ENCODE data around the gene SART3. TPM values are rescaled to one million over a fixed set of nuclear protein-coding genes. Genes with fewer than 3 reads are reported as not detected.
A peak's percentile ranks its signal among the peaks of the same experiment; 100 is the strongest.
"Not testable (repeated sequence)": the region's sequence is repeated elsewhere in the genome, so short reads cannot be mapped to it uniquely, and the experiment has no call there.

SART3 gene
- total RNA-seq, 2 donors from 2014 or later = 24.5 to 25.3 TPM

GRCh38 chr12:108598553-108599250 lies 37.7 kb upstream of the SART3 start:
- intact Hi-C loops (cut with DNase I) = no loop called here
- ATAC-seq (no peak), DNase-seq (no peak)

DNA sequence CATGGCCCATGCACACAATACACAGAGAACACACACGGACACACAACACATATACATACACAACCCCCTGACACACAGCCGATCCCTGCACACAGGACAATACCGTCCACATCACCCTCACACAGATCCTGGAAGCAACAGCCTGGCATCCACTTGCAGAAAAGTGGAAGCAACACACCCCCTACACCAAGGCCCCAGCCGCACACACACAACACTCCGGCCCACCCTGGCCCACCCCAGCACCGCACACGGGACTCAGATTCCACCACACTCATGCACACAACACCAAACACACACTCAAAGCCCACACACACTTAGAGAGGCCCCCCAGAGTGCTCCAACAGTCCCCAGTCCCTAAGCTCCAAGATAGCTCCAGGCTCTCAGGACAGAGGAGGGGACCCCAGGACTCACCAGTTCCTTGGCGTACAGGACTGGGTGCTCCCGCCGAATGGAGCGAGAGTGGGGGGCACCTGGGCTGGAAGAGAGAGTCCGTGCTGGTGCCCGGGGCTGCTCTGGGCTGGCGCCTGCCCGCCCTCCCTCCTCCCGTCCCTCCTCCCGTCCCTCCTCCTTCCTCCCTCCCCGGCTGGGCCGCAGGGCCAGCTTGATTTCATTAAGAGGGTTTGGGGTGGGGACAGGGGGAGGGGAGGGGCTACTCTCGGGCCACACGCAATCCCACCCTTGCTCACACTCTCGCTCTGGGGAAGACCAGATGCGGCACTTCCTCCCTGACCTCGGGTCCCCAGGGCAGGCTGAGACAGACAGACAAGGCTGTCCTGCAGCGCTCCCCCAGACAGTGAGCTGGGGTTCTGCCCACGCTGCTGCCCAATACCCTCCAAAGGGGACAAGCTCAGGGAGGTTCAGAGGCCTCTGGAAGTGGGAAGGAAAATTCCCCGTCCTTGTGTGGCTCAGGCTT lies 36.8 kb upstream of the SART3 start, which contains the start of gene TMEM119:
TSS of gene TMEM119 (minus strand) at position 526 of the 913 bp plus-strand sequence. CDS start 5,701 bp downstream, outside the sequence.
- peak; percentile 67 to 80 for ATAC-seq
- intact Hi-C loops (cut with DNase I) = no loop called here
- DNase-seq = peak; percentile 58

GRCh38 chr12:108596854-108597558 lies 36.0 kb upstream of the SART3 start:
- DNase-seq (no peak), ATAC-seq (no peak)
- intact Hi-C loops (cut with DNase I) = no loop called here

DNA sequence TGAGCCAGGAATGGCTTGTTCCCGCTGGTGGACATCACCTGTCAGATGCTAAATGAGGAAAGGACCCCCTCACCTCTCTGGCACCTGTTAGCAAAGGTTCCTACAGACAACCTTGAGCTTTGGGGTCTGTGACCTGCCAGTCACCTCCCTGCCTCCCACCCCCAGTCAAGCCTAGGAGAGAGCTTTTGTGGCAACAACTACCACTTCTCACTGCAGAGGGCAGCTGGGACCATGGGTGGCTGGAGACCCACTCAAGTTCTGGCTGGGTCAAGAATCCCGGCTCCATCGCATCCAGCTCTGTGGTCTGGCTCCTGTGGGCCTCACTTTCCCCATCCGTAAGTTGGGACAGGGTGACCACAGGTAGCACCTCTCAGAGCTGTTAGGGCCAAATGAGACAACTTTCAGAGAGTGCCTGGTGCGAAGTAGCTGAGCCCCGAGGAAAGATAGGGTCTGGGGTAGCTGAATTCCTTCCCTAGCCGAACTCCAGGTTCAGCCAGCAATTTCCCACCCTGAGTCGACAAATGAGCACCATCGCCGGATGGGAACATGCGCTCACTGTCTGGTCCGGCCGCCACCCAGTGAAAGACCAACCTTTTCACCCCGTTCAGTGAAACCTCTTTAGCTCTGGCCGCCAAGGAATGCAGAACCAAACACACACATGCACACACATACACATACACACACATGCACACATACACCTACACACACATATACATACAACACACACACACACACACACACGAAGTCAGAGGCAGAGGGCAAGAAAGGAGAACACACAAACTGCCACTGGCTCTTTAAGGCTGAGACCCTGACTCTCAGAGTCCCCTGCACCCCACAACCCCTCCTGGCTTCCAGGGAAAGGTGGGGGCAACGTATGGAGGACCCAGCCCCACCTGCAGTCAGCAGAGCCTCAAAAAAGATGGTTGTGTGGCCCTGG lies 35.0 kb upstream of the SART3 start:
- ATAC-seq (no peak), DNase-seq (no peak)
- intact Hi-C loops (cut with DNase I) = no loop called here

GRCh38 chr12:108594960-108595710 lies 34.2 kb upstream of the SART3 start:
- DNase-seq = no peak

DNA sequence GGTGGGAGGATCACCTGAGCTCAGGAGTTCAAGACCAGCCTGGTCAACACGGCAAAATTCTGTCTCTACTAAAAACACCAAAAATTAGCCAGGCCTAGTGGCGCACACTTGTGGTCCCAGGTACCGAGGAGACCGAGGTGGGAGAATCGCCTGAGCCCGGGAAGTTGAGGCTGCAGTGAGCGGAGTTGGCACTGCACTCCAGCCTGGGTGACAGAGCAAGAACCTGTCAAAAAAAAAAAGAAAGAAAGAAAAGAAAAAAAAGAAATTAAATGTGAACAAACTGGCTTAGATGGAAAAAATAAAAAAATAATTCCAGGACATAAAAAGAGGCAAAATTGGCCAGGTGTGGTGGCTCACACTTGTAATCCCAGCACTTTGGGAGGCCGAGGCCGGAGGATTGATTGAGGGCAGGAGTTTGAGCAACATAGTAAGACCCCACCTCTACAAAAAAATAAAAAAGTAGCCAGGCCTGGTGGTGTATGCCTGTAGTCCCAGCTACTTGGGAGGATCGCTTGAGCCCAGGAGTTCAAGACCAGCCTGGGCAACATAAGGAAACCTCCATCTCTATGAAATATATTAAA lies 33.4 kb upstream of the SART3 start:
- no peak for ATAC-seq
- no peak for DNase-seq
- intact Hi-C loops (cut with DNase I) = no loop called here

More at GRCh38 chr12:108594960-108595710, 34.2 kb upstream of the SART3 start:
- no peak for ATAC-seq
- intact Hi-C loops (cut with DNase I) = no loop called here

DNA sequence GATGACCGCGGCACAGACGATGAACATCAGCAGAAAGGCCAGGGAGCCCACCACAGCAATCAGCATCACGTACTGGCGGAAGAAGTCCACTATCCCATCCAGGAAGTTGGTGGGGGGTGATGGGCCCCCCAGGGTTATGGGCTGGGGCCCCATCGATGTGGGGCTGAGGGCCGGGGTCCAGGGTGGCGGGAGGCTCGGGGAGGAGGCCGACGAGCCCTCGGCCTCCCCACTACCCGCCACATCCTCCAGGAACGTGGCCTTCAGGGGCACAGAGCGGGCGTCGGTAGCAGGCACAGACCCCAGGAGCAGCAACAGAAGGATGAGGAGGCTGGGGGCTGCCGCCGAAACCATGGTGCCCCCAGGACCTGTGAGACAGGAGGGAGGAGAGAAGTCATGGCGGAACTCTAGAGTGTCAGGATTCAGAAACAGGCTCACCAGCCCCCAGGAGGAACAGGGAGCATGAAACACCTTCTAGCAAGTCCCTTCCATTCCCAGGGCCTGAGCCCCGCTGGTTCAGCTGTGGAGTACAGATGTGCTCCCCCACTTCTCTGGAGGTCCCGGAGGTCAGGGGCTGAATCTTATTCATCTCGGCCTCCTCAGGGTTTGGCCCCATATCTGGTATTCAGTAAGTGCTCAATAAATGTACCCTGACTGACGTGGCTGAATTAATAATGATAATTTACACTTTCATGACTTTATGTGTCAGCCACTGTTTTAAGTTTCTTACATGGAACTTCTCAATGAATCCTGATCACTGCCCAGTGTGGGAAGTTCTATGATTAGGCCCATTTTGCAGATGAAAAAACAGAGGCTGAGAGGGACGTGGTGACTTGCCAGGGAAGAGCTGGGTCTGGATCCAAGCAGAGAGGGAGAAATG lies 31.3 kb upstream of the SART3 start:
- DNase-seq (no peak), ATAC-seq (no peak)
- intact Hi-C loops (cut with DNase I) = no loop called here

- ATAC-seq = no peak
- DNase-seq = no peak
- intact Hi-C loops (cut with DNase I) = no loop called here
These were observed 30.5 kb upstream of the SART3 start for GRCh38 chr12:108591267-108591980.

DNA sequence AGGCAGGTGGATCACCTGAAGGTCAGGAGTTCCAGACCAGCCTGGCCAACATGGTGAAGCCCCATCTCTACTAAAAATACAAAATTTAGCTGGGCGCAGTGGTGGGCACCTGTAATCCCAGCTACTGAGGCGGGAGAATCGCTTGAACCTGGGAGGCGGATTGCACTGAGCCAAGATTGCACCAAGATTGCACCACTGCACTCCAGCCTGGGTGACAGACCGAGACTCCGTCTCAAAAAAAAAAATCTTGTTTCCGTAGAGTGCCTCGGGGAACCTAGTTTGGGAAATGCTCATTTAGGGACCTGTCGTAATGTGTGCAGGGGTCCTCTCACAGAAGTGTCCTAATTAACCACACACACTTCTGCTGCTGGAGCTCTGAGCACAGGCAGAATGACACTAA lies 29.5 kb upstream of the SART3 start:
- ATAC-seq; intact Hi-C loops (cut with DNase I): not testable (repeated sequence)

DNA sequence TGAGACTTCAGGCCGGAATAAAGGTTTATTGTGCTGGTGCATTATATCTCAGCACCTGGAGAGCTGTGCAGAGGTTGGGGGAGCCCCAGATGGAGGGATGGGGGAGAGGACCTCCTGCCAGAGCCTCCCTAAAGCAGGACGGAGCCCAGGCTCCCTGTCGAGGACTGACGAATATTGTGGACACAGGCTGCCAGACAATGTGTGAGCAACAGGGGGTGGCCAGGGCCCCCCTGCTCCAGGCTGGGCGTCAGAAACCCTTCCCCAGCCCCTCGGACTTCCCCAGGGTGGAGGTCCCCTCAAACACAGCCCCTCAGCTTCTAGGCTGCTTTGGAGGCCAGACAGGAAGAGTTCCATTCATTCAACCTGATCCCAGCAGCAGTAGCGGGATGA lies 28.9 kb upstream of the SART3 start:
- intact Hi-C loops (cut with DNase I) = no loop called here
- ATAC-seq (no peak), DNase-seq (no peak)

More for the DNA sequence above, 29.5 kb upstream of the SART3 start:
- DNase-seq = not testable (repeated sequence)

DNA sequence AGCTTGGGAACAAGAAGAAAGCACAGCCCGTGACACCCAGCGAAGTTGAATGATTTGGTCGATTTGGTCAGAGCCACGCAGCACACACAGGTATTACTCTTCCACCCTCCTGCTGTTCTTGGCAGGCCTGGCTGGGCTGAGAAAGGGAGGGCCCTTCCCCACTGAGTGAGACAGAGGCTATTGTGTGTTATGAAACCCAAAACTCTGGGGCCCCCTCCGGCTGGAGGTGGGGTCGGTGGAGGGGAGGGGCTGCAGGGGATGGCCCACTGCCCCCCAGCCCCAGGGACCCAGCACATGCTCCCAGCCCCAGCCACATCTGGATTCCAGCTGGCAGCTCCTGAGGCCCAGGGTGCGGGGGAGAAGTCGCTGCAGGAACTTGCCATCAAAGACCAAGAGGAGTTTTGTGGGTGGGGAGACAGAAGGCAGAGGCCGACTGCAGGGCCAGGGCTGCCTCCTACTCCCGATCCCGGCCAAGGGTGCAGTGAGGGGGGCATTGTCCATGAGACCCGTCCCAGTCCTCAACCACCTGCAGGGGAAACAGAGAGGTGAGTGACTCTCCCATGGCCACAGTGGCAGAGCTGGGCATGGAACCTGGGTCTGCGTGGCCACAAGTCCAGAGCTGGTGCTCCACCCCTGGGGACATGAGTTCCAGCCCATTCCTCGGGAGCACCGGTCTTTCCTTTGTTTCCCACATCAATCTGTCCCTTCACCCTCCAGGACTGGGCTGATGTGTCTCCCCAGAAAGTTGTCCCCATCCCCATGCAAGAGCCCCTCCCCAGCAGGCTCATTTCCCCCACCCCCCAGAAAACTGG lies 28.3 kb upstream of the SART3 start:
- intact Hi-C loops (cut with DNase I) = no loop called here
- peak; percentile 46 to 73 for ATAC-seq
- DNase-seq = no peak

DNA sequence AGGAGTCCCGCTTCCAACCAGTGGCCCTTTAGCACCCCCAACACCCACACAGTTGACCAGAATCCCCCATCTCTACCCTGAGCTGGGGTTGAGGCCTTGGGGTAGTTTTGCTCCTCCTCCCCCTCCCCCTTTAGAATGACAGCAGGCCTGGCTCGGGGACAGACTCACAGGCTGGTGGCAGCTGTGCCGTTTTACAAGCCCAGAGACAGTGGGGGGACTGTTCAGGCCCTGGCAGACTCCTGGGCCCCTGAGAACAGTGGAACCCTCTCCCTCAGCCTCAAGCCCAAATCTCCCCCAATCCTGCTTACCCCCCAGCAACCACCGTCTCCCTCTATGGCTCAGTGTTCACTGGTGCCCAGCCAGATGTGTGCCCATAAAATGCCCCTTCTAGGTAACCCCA lies 26.9 kb upstream of the SART3 start:
- no peak for DNase-seq
- peak in 1 of 2 donors; percentile 30 for ATAC-seq
- intact Hi-C loops (cut with DNase I) = no loop called here

GRCh38 chr12:108586306-108586705 lies 25.3 kb upstream of the SART3 start:
- ATAC-seq = no peak
- no peak for DNase-seq
- intact Hi-C loops (cut with DNase I) = no loop called here

DNA sequence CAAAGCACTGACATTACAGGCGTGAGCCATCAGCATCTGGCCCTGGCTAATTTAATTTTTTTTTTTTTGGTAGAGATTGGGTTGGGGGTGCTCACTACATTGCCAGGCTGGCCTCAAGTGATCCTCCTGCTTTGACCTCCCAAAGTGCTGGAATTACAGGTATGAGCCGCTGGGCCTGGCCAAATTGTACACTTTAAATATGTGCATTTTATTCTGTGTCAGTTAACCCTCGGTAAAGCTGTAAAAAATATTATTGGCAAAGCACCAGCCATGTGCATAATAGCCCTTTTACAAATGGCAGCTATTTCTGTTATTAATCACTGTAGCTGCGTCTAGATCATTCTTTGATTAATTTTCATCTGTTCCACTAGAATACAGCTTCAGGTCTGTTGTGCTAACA lies 24.9 kb upstream of the SART3 start:
- DNase-seq (no peak), ATAC-seq (no peak)
- intact Hi-C loops (cut with DNase I) = no loop called here

DNA sequence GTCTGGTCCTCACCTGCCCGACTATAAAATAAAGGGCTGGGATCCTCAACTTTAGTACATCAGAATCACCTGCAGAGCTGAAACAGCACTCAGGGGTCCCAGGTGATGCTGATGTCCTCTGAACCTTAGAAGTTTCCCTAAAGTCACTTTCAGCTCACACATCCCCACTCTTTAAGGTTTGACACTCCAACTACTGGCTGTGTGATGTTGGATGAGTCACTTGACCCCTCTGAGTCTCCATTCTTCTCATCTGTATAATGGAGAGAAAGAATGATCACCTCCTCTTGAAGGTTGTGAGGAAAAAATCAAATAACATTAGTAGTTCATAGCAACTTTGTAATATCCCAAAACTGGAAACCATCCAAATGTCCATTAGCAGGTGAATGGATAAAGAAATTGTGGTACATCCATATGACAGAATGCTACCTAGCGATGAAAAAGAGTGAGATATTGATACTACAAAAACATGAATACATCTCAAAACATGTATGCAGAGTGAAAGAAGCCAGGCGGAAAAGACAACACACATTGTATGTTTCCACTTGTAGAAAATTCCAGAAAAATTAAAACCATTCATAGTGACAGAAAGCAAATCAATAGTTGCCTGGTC lies 23.6 kb upstream of the SART3 start:
- ATAC-seq = no peak
- no peak for DNase-seq
- intact Hi-C loops (cut with DNase I) = no loop called here
